ENCODE data around the gene CTIF.

DNA sequence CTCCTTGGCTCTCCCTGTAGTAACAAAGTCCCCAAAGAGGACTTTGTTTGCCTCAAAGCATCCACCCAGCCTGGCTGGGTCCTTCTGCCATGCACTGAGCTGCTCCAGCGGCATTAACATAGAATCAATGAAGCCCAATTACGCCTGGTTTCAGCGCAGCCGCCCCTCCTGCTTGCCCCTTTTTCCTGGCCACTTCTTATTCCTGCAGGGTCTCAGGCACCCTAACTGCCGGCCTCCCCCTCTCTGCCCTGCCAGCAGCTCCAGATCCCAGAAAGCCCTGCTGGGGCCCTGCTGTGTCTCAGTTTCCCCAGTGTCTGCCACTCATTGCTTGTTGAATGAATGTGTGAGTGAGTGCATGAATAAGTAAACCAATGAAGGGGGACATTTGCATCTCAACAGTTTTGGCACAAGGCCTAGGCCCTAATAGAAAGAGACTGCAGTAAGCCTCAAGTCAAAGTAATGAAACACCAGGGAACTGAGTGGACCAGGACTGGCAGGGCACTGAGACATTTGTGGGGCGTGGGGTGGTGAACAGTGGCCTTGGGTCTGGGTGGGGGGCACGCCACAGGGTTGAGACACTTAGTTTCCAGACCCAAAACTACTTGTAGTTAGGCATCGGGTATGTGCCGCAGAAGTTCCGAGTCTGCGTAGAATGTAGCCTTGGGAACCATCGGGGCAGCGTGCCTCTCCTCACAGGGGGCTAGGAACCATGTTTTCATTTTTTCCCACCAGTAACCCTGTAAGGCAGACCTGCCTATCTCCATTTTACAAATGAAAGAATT, 351.3 kb downstream of the CTIF start:
- TF ChIP-seq, protein P1, sequence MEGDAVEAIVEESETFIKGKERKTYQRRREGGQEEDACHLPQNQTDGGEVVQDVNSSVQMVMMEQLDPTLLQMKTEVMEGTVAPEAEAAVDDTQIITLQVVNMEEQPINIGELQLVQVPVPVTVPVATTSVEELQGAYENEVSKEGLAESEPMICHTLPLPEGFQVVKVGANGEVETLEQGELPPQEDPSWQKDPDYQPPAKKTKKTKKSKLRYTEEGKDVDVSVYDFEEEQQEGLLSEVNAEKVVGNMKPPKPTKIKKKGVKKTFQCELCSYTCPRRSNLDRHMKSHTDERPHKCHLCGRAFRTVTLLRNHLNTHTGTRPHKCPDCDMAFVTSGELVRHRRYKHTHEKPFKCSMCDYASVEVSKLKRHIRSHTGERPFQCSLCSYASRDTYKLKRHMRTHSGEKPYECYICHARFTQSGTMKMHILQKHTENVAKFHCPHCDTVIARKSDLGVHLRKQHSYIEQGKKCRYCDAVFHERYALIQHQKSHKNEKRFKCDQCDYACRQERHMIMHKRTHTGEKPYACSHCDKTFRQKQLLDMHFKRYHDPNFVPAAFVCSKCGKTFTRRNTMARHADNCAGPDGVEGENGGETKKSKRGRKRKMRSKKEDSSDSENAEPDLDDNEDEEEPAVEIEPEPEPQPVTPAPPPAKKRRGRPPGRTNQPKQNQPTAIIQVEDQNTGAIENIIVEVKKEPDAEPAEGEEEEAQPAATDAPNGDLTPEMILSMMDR (IDR thresholded peaks at IDR 0.05; ENCODE audit: insufficient read depth, low read length, poor library complexity, severe bottlenecking) = no peak
- TF ChIP-seq EZH2phosphoT487 (conservative IDR thresholded peaks at IDR 0.05; ENCODE audit: low read length) = no peak
